Heart left ventricle (tissue), 16 donors: Measurements from ENCODE around the gene TPD52L1. TPM values are rescaled to one million over a fixed set of nuclear protein-coding genes. Genes with fewer than 3 reads are reported as not detected.

Source experiments
- ATAC-seq, 4 donors: fragments of 200-7000 bp; cut with Tn5 transposase; one replicate each; pipeline ENCODE4 v1.9.1; 2020 to 2022; ENCODE audit warnings: moderate library complexity in 4 of 4, mild to moderate bottlenecking in 3 of 4, moderate number of reproducible peaks in 1 of 4
- DNase-seq, 5 donors: peaks; one replicate each; pipeline ENCODE4 v3.0.0-alpha.2; 2020
- H3K27ac ChIP-seq, 12 donors: fragments of 200-600 bp; sonication (generic) in 4 of 12; one replicate each; pipeline versions ENCODE4 v1.5.0 to v1.8.0; 2016 to 2022; ENCODE audit warnings: mild to moderate bottlenecking in 2 of 12
- H3K27me3 ChIP-seq, 9 donors: fragments of 200-600 bp; sonication (generic) in 2 of 9; one replicate each; pipeline versions ENCODE4 v1.5.1 to v1.8.0; 2016 to 2022; ENCODE audit warnings: mild to moderate bottlenecking in 3 of 9
- H3K36me3 ChIP-seq, 9 donors: fragments of 200-600 bp; sonication (generic) in 2 of 9; one replicate each; pipeline versions ENCODE4 v1.5.0 to v1.8.0; 2018 to 2022; ENCODE audit warnings: mild to moderate bottlenecking in 2 of 9
- H3K4me1 ChIP-seq, 12 donors: fragments of 200-600 bp; sonication (generic) in 4 of 12; one replicate each; pipeline versions ENCODE4 v1.5.0 to v1.8.0; 2016 to 2022; ENCODE audit warnings: mild to moderate bottlenecking in 3 of 12
- H3K4me3 ChIP-seq, 12 donors: fragments of 200-600 bp; sonication (generic) in 4 of 12; one replicate each; pipeline versions ENCODE4 v1.5.0 to v1.8.0; 2017 to 2022; ENCODE audit warnings: mild to moderate bottlenecking in 9 of 12, moderate library complexity in 4 of 12
- H3K9me3 ChIP-seq, 12 donors: fragments of 200-600 bp; sonication (generic) in 4 of 12; one replicate each; pipeline versions ENCODE4 v1.5.0 to v1.8.0; 2016 to 2022; ENCODE audit warnings: mild to moderate bottlenecking in 1 of 12
- CTCF ChIP-seq, 12 donors: fragments of 200-600 bp; sonication (generic) in 4 of 12; IDR thresholded peaks; one replicate each; pipeline versions ENCODE4 v1.5.0 to v1.8.0; 2018 to 2022; ENCODE audit warnings: antibody characterized with exemption in 12 of 12, mild to moderate bottlenecking in 5 of 12
- POLR2A ChIP-seq, 2 donors: fragments of 450-650 bp; IDR thresholded peaks; one replicate each; pipeline ENCODE4 v1.6.1; 2017; ENCODE audit warnings: antibody characterized with exemption in 2 of 2, mild to moderate bottlenecking in 2 of 2, moderate library complexity in 2 of 2
- WGBS, 4 donors: extraction: QIAGEN DNeasy Blood & Tissue Kit in 2 of 4; methylation state at CpG; one replicate each; pipeline versions ENCODE4 v1.1.5 to v1.1.7; 2013 to 2018; 5-methylcytosine and 5-hydroxymethylcytosine counted together
- intact Hi-C, 10 donors: fragments of 100-400 bp; cut with DNase I; formaldehyde crosslinking; loops; one replicate each; pipeline versions ENCODE4 v1.11.1 to v1.14.2; 2022
- polyA plus RNA-seq, 2 donors: library from polyadenylated mRNA; stranded (reverse); fragments of 200-250 nt; gene quantifications; one replicate each; pipeline ENCODE4 v1.2.3, GENCODE V29; 2013
- total RNA-seq, 9 donors: library from RNA; depleted of rRNA in 2 of 9; stranded (reverse); fragments of >200 nt in 2 of 9; fragmentation: NEBNext Ultra II Directional in 3 of 9; extraction: Animal tissue kit (Norgen Biotek cat#: 25700) in 3 of 9; gene quantifications; one replicate each; pipeline versions ENCODE4 v1.1.0 to v1.2.4, GENCODE V29; 2016 to 2023
- donor health status: ischemic (EF 13 %, LVEDD 7.1; RV severe dilation, severe dysfunction).
- donor health status: healthy with polysubstance abuse.
- donor health status: DM: no; HTN: yes; CAD: no.
- donor health status: DM: no; HTN: no; CAD: no.
- donor health status: ischemic (EF 25% LVEDD 6.9; RV normal size, moderate dysfunction).
- donor health status: ischemic (EF 25% LVEDD 5.7; RV mildly dilated, moderate dysfunction).
- donor health status: healthy.
- donor health status: DM: yes; HTN: yes; CAD: no.
- donor health status: ischemic (EF 35%, LVEDD 5.7; RV mildly dilated, moderate dysfunction).
- donor health status: nonischemic (EF 11% LVEDD 7.7; RV severe dilation, severe dysfunction).
- donor health status: DM: yes; HTN: yes; CAD: no.
- donor health status: PGD.
- donor health status: ischemic (EF 29% LVEDD 5.4; RV normal size, mild dysfunction).
- donor health status: nonischemic (EF 23%, LVEDD 6.1; RV moderate dilation, normal function).

TPD52L1 gene
- total and polyA plus RNA-seq, 11 donors, result 13.0 to 146 (median 69.2) TPM

- Histone ChIP-seq H3K4me1 (peaks cover 0 to 4% (median 0%) of the 10 kb centered on the region in 12 donors), H3K27me3 (no peaks in the 10 kb centered on the region), H3K4me3 (peak overlapping the region in 3 of 12 donors; percentile 1 to 32 (median 5)), H3K27ac (peak overlapping the region in 1 of 12 donors; percentile 16), H3K36me3 (peaks cover 0 to 11% (median 0%) of the 10 kb centered on the region in 9 donors), H3K9me3 (no peaks in the 10 kb centered on the region)
- 74 to 80% (median 75%) methylated on average over 12 of the region's 12 CpGs for WGBS, 4 donors
- intact Hi-C loops, result no loop called here
- TF ChIP-seq POLR2A (IDR thresholded peaks at IDR 0.05), result no peak
- TF ChIP-seq CTCF (IDR thresholded peaks at IDR 0.05), result no peak
- ATAC-seq (no peak), DNase-seq (no peak)
Observed at GRCh38 chr6:125262016-125263013, 108.7 kb downstream of the TPD52L1 start.

GRCh38 chr6:125264476-125264875 is 110.9 kb downstream of the TPD52L1 start:
- Histone ChIP-seq H3K27me3 (no peaks in the 10 kb centered on the region), H3K36me3 (peaks cover 0 to 10% (median 0%) of the 10 kb centered on the region in 9 donors), H3K9me3 (no peaks in the 10 kb centered on the region), H3K27ac (no peak overlapping the region), H3K4me1 (peaks cover 0 to 4% (median 0%) of the 10 kb centered on the region in 12 donors), H3K4me3 (no peak overlapping the region)
- TF ChIP-seq POLR2A (IDR thresholded peaks at IDR 0.05), result no peak
- intact Hi-C loops, result no loop called here
- no peak for ATAC-seq
- 73 to 95% (median 86%) methylated on average over 4 of the region's 4 CpGs for WGBS, 4 donors
- DNase-seq, result no peak

GRCh38 chr6:125267806-125268523 is 114.4 kb downstream of the TPD52L1 start:
- no peak for DNase-seq
- WGBS, 4 donors, result 83 to 96% (median 87%) methylated on average over 10 to 12 of the region's 12 CpGs
- Histone ChIP-seq H3K4me1 (peaks cover 0 to 3% (median 0%) of the 10 kb centered on the region in 12 donors), H3K36me3 (peaks cover 0 to 15% (median 8%) of the 10 kb centered on the region in 9 donors), H3K27me3 (no peaks in the 10 kb centered on the region), H3K9me3 (no peaks in the 10 kb centered on the region), H3K27ac (no peak overlapping the region), H3K4me3 (no peak overlapping the region)
- peak in 3 of 4 donors; percentile 23 to 42 (median 36) for ATAC-seq
- intact Hi-C loops, result no loop called here
- no peak for TF ChIP-seq CTCF (IDR thresholded peaks at IDR 0.05)
- TF ChIP-seq POLR2A (IDR thresholded peaks at IDR 0.05), result no peak

GRCh38 chr6:125268765-125269164 is 115.2 kb downstream of the TPD52L1 start:
- H3K27ac ChIP-seq, result no peak overlapping the region
- 97 to 99% (median 98%) methylated on average over 4 of the region's 4 CpGs for whole genome bisulfite sequencing, 4 donors
- intact Hi-C loops, result no loop called here

More at GRCh38 chr6:125268765-125269164, 115.2 kb downstream of the TPD52L1 start:
- peaks cover 0 to 23% (median 8%) of the 10 kb centered on the region in 9 donors for H3K36me3 ChIP-seq
- no peaks in the 10 kb centered on the region for H3K27me3 ChIP-seq
- H3K9me3 ChIP-seq, result no peaks in the 10 kb centered on the region
- peaks cover 0 to 4% (median under 1%) of the 10 kb centered on the region in 12 donors for H3K4me1 ChIP-seq
- no peak overlapping the region for H3K4me3 ChIP-seq
- no peak for ATAC-seq
- no peak for TF ChIP-seq POLR2A (IDR thresholded peaks at IDR 0.05)
- TF ChIP-seq CTCF (IDR thresholded peaks at IDR 0.05), result no peak
- DNase-seq, result no peak
